NCI-H146 treated with DMSO at 0.1 percent for 48 hours (cell line): ENCODE results near the gene ADRA2C.

Source experiments
- DNase-seq: peaks from one replicate; lab custom pipeline; 2025; ENCODE audit not compliant: unreplicated experiment; lab: John Stamatoyannopoulos, UW

The ADRA2C gene

GRCh38 chr4:3775005-3775404, 8.8 kb downstream of the ADRA2C start:
- DNase-seq = no peak

GRCh38 chr4:3775576-3775975, 9.4 kb downstream of the ADRA2C start:
- no peak for DNase-seq

GRCh38 chr4:3776166-3777032, 10.2 kb downstream of the ADRA2C start:
- no peak for DNase-seq

- DNase-seq = no peak
These were observed 10.8 kb downstream of the ADRA2C start for GRCh38 chr4:3777033-3777390.

GRCh38 chr4:3777669-3778068, 11.5 kb downstream of the ADRA2C start:
- no peak for DNase-seq

DNA sequence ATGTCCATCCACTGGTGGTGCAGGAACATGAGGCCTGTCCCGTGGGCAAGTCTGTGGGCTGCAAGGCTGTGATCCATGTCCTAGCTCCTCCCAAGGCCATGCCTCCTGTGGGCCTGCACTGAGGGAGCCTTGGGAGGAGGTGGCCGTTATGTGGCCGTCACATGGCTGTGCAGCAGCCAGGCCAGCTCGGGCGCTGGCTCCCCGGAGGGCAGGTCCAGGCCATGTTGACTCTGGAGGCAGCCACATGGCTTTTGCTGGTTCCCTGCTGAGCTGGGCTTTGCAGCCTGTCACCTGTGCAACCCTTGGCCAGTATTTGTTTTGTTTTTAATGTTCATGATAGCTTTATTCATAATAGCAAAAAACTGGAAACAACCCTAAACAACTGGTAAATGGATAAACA, 13.3 kb downstream of the ADRA2C start:
- no peak for DNase-seq

GRCh38 chr4:3780347-3781171, 14.4 kb downstream of the ADRA2C start:
- no peak for DNase-seq

GRCh38 chr4:3781193-3781886, 15.2 kb downstream of the ADRA2C start:
- DNase-seq = no peak

GRCh38 chr4:3781997-3782930, 16.1 kb downstream of the ADRA2C start:
- no peak for DNase-seq

GRCh38 chr4:3783693-3784306, 17.6 kb downstream of the ADRA2C start:
- no peak for DNase-seq

DNA sequence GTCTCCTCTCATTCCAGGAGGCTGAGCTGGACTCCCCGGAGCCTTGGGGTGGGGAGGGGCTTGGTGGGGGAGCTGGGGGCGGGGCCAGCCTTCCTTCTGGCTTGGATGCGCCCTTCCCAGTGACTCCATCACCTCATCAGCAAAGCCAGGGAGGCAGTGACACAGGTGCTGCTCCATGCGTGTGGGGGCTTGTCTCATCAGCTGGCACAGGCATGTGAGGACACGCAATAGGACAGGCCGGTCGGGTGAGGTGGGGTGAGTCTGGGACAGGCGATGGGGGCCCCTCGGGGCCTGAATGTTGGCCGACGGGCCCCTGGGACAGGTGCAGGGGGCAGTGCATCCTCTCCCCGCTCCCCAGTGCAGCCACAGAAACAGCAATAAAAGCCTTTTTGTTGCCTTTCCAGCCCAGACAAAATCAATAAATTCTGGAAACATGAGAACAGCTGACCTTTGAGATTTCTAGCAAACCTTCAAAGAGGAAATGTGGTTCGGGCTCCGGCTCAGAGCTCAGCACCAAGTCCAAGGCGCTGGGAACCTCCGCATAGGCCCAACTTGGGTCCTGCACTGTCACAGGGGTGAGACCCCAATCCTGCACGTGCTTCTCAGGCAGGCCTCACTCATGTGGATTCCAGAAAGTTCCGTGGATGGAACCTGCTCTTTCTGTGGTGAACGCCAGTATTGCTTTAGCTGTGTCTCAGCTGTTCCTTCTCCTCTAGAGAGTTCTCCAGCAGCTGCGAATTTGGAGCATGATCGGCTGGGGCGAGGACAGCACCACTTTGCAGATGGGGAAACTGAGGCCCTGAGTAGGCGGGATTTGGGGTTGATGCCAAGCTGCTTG, 18.5 kb downstream of the ADRA2C start:
- no peak for DNase-seq

GRCh38 chr4:3785292-3785565, 19.0 kb downstream of the ADRA2C start:
- DNase-seq = no peak

- DNase-seq = no peak
These were observed 20.1 kb downstream of the ADRA2C start for GRCh38 chr4:3786196-3786869.

DNA sequence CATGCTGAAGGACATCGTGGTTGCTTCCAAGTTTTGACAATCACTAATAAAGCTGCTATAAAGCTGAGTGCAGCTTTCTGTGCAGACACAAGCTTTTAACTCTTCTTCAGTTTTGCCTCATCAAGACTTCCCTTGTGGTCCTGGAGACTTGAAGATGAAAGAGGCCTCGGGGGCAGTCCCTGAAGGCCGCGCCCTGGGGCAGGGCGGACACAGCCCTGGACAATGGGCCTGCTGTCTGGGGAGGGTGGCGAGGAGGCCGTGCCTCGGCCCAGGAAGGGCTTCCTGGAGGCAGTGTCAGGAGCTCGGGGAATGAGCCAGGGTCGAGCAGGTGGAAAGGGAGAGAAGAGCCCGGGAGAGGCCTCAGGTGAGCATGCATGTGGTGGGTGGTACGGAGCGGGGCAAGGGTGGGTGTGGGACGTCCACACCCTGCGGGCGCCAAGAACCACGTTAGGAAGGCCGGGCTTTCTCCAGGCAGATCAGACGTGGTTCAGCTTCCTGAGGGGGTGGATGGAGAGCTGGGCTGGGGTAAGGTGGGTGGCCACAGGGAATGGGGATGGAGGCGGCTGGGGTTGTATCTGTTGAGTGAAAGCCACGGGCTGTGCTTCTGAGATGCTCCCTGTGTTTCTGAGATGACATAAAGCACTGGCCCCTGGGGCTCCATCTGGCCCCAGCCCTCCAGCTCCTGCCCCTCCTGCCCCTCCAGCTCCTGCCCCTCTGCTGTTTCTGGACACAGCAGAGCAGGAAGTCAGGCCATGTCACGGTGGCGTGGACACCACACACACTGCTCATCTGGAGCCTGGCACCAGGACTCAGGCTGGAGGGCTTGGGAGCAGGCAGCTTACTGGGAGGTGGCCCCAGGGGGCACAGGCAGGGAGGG, 21.5 kb downstream of the ADRA2C start:
- no peak for DNase-seq

GRCh38 chr4:3788366-3788660, 22.1 kb downstream of the ADRA2C start:
- no peak for DNase-seq

GRCh38 chr4:3789587-3789986, 23.4 kb downstream of the ADRA2C start:
- DNase-seq = no peak

DNA sequence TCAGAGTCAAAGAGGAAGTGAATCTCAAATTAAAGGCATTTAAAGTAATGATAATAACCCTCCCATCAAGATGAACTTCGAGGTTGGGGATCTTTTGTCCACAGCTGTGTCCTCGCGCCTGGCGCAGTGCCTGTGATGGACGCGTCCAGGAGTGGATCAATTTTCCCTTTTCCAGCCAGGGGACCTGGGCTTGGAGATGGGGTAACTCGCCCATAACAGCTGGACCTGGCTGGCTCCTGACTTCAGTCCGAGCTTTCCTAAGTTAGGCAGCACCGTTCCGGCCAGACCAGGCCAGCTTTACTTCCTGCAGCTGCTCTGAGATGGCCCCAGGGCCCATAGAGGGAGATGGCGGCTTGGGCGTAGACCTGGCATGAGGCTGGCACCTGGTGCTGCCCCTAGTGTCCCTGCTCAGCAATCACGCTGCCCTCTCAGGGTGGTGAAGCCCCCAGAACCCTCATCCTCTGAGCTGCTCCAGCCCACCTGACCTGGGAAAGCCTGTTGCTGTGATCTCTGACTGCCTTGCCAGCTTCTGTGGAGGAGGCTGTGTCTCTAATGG, 23.9 kb downstream of the ADRA2C start:
- DNase-seq = no peak

- no peak for DNase-seq
These were observed 25.1 kb downstream of the ADRA2C start for GRCh38 chr4:3791256-3791655.
